ENCODE measurements around the gene RAI1. TPM values are rescaled to one million over a fixed set of nuclear protein-coding genes. Genes with fewer than 3 reads are reported as not detected.

RAI1 gene
- total and polyA plus RNA-seq, 2 of the 8 experiments (the other 6 are each of a cell fraction or from before 2014, with no cell fraction given) = 0.39 to 1.2 TPM

DNA sequence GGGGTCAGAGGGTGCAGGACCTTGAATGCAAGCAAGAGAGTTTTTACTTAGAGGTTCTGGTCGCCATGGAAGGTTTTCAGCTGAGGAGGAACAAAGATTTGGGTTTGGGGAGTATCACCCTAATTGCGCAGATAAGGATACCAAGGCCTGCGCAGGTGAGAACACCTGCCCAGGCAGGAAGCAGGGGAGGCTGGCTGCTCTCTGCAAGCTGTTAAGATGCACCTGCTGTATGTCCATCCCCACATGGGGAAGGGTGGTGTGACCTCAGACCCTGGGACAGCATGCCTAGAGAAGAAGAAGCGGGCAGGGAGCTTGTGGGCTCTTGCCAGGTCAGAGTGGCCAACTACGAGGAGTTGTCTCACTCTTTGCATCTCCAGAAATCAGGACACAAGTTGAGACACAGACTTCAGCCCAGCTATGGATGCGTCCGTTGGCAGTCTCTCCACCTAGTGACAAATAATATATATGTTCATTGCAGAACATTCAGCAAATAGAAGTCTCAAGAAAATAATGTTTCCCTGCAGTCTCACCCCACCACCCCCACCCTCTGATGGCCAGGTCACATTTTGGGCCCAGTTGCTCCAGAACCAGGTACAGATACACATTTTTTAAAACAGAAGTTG, 77.8 kb downstream of the RAI1 start:
- Histone ChIP-seq H3K27ac (ENCODE audit: low read depth, low read length) (no peak overlapping the region), H2AFZ (ENCODE audit: low read length) (no peak overlapping the region), H3K4me1 (replicated peaks in 1 of 4; ENCODE audit: control insufficient read depth in 3 of 4, insufficient read depth in 4 of 4, low read length in 3 of 4) (peaks cover 0 to 4% (median 0%) of the 10 kb centered on the region in 4 experiments; a peak in 4 of 7 replicates), H4K8ac (ENCODE audit: extremely low read depth, insufficient read depth, low read length) (no peak overlapping the region), H3K18ac (ENCODE audit: extremely low read depth, low read length) (no peak overlapping the region), H2BK120ac (replicated peaks; ENCODE audit: low read depth, low read length) (no peak overlapping the region), H3K9ac (replicated peaks in 1 of 4; ENCODE audit: extremely low read depth in 1 of 4, low read depth in 3 of 4, low read length in 3 of 4) (no peak overlapping the region), H3K79me1 (ENCODE audit: low read depth, low read length) (no peaks in the 10 kb centered on the region), H2AK5ac (ENCODE audit: low read depth, low read length) (no peak overlapping the region), H3K9me3 (ENCODE audit: insufficient read depth in 2 of 2, low read depth in 1 of 2, low read length in 1 of 2) (no peaks in the 10 kb centered on the region), H2BK12ac (ENCODE audit: low read depth, low read length) (no peak overlapping the region), H4K20me1 (replicated peaks in 1 of 2; ENCODE audit: control insufficient read depth in 1 of 2, insufficient read depth in 2 of 2, low read length in 2 of 2) (no peaks in the 10 kb centered on the region), H3K23ac (ENCODE audit: insufficient read length) (no peak overlapping the region), H3K79me2 (ENCODE audit: control insufficient read depth in 1 of 2, insufficient read depth in 2 of 2, low read length in 2 of 2) (no peaks in the 10 kb centered on the region), H3K4me3 (ENCODE audit: extremely low read depth in 1 of 4, insufficient read depth in 2 of 4, low read depth in 3 of 4, low read length in 4 of 4) (no peak overlapping the region), H3K27me3 (replicated peaks in 1 of 4; ENCODE audit: control insufficient read depth in 3 of 4, extremely low read depth in 1 of 4, insufficient read depth in 3 of 4, low read length in 3 of 4) (no peaks in the 10 kb centered on the region), H3K36me3 (ENCODE audit: control insufficient read depth in 2 of 4, insufficient read depth in 4 of 4, low read length in 3 of 4) (no peaks in the 10 kb centered on the region), H3K56ac (replicated peaks; ENCODE audit: insufficient read length, low read depth, low read length) (no peak overlapping the region), H2BK15ac (ENCODE audit: low read length) (no peak overlapping the region), H2BK5ac (ENCODE audit: low read depth, low read length) (no peak overlapping the region), H4K5ac (ENCODE audit: insufficient read length, low read depth, low read length) (no peak overlapping the region), H3K4ac (replicated peaks; ENCODE audit: insufficient read length, low read depth, low read length) (no peak overlapping the region), H3K23me2 (ENCODE audit: low read depth, low read length) (no peaks in the 10 kb centered on the region), H3K4me2 (ENCODE audit: insufficient read depth in 1 of 2, low read depth in 2 of 2, low read length in 2 of 2) (no peak overlapping the region), H3K14ac (ENCODE audit: insufficient read length) (no peak overlapping the region), H2BK20ac (ENCODE audit: low read length) (no peak overlapping the region), H4K91ac (replicated peaks; ENCODE audit: insufficient read length, low read length) (no peak overlapping the region)
- ChIA-PET CTCF (ENCODE audit: partially characterized antibody) (interaction anchor here (0.9 to 2.9 kb wide), 8 partner anchors 10 to 43 kb away, joined by 3 to 16 read pairs (median 4); no protein-coding TSS in a partner anchor), POLR2A (ENCODE audit: partially characterized antibody) (interaction anchor here (1.0 to 1.7 kb wide), 3 partner anchors 10 to 13 kb away, joined by 3 to 4 read pairs (median 4); no protein-coding TSS in a partner anchor)
- FAIRE-seq = no peak
- WGBS, 2 experiments (ENCODE audit: extremely low coverage in 1 of 2, insufficient coverage in 1 of 2, insufficient read length in 1 of 2, insufficient replicate concordance in 2 of 2, low coverage in 1 of 2, low lambda C conversion rate in 2 of 2, missing lambda C conversion rate in 1 of 2) = 90% methylated on average over 7 of the region's 7 CpGs; no CpG with 5 or more reads in 1 of the 2 experiments
- no peak for DNase-seq (ENCODE audit: low read depth in 1 of 2, low spot score in 2 of 2)
- no peak for TF ChIP-seq TAF1 (IDR thresholded peaks at IDR 0.05; ENCODE audit: low read depth, low read length)
- TF ChIP-seq BACH1 (IDR thresholded peaks at IDR 0.05; ENCODE audit: low read length) = no peak
- TF ChIP-seq FOSL1 (IDR thresholded peaks at IDR 0.05; ENCODE audit: insufficient read depth, low read depth, low read length) = no peak
- TF ChIP-seq ZNF274 (IDR thresholded peaks at IDR 0.05; ENCODE audit: borderline replicate concordance, extremely low read depth, low read length) = no peak
- no peak for TF ChIP-seq KDM1A (IDR thresholded peaks at IDR 0.05; ENCODE audit: borderline replicate concordance, low read length)
- TF ChIP-seq TAF7 (optimal IDR thresholded peaks at IDR 0.05; ENCODE audit: borderline replicate concordance, low read depth, low read length) = no peak
- TF ChIP-seq CREB1 (IDR thresholded peaks at IDR 0.05) = no peak
- no peak for TF ChIP-seq CEBPB (IDR thresholded peaks at IDR 0.05; ENCODE audit: low read depth, low read length)
- TF ChIP-seq CBX5 (IDR thresholded peaks at IDR 0.05; ENCODE audit: low read depth, low read length) = no peak
- TF ChIP-seq, protein P1, sequence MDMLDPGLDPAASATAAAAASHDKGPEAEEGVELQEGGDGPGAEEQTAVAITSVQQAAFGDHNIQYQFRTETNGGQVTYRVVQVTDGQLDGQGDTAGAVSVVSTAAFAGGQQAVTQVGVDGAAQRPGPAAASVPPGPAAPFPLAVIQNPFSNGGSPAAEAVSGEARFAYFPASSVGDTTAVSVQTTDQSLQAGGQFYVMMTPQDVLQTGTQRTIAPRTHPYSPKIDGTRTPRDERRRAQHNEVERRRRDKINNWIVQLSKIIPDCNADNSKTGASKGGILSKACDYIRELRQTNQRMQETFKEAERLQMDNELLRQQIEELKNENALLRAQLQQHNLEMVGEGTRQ (IDR thresholded peaks at IDR 0.05; ENCODE audit: low read length) = no peak
- TF ChIP-seq RAD21 (IDR thresholded peaks at IDR 0.05 in 1 of 2, conservative IDR thresholded peaks at IDR 0.05 in 1 of 2; ENCODE audit: low read depth in 2 of 2, low read length in 2 of 2) = no peak
- TF ChIP-seq JUND (IDR thresholded peaks at IDR 0.05; ENCODE audit: low read length) = no peak
- TF ChIP-seq MAFK (IDR thresholded peaks at IDR 0.05; ENCODE audit: low read depth, low read length) = no peak

Measured in H1 (cell line).